Head of caudate nucleus (tissue), 42 donors: ENCODE results near the gene LTBP1.

ENCODE experiments used
- DNase-seq, 42 donors: peaks; one replicate each; pipeline versions ENCODE4 v3.0.0 to v3.0.0-alpha.2; 2020 to 2021; ENCODE audit warnings: mixed read lengths in 7 of 42
- intact Hi-C: fragments of 100-400 bp; cut with DNase I; formaldehyde crosslinking; loops from one replicate; pipeline ENCODE4 v1.15.0; 2022

The LTBP1 gene

DNA sequence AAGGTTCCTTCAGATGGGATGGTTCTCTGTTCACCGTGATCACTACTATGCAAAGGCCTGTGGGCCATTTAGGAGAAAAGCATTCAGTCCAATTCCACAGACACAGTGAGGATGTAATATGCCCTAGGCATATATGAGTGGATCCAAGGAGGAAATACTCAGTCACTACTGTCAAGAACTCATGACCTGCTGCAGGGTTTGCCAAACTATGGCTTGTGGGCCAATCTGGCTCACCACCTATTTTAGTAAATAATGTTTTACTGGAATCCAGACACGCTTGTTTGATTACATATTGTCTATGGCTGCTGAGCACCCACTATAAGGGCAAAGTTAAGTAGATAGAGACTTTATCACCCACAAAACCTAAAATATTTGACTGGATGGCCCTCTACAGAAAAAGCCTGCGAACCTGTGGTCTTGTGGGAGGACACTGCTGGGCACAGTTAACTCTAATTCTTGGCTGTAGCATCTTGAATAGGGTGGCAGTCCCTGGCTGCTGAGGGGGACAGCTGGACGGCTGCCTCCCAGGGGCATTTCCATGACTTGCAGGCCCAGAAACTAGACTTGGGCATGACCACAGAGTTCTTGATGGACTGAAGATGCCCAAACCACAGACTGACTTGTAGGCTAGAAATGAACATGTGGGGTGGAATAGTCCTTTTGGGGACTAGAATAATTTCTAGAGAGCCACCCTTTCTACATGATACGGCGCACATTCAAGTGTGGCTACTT lies 20.6 kb upstream of the LTBP1 start:
- peak in 3 of 42 donors; percentile 14 to 50 (median 26) for DNase-seq
- intact Hi-C loops, result no loop called here

DNA sequence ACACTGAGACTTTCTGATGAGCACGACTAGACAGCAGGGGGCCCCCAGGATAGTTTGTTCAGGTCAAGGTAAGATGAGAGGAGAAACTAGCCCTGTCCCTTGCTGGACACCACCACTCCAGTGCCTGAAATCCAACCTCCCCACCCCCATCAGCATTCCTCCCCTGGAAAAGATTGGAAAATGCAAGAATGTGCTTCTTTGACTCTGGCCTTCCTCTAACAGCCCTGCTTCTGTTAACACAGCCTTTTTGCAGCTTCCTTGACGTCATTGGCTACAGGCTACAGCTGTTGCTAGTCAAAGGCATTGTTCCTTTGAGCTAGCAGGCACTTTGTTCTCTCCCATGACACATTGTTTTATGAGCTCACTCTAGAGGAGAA lies 20.1 kb upstream of the LTBP1 start:
- DNase-seq, result peak in 32 of 42 donors; percentile 12 to 78 (median 44)
- intact Hi-C loops, result no loop called here

DNA sequence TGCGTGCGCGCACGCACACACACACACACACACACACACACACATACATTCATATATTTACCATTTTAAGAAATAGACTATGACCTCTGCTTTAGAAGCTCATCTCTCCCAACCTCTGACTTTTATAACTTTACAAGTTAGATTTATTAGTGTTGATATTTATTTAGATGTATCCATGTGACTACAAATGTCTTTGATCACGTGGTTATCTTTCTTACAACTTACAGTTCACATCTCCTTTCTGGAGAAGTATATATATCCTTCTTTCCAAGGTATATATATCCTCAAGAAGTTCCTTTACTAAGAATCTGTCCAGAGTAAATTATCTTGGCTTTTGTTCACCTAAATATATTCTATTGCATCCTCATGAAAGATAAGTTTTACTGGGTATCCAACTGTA lies 16.3 kb upstream of the LTBP1 start:
- intact Hi-C loops, result no loop called here
- DNase-seq, result no peak

DNA sequence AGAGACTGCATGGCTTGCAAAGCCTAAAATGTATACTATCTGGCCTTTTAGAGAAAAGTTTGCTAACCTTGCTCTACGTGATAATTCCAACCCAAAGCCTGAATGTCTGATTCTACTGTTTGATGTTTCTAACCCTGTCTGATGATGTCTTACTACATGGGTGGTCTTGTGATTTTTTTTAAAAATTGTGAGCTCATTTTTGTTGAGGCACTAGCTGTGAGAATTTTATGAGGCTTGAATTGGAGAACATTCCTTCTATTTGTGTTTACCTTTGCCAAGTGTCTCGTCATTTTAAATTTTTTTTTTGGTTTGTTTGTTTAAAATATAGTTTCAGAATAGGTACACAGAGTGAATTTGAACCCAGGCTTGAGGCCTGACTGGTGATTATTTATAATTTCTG lies 15.2 kb upstream of the LTBP1 start:
- intact Hi-C loops, result no loop called here
- no peak for DNase-seq

DNA sequence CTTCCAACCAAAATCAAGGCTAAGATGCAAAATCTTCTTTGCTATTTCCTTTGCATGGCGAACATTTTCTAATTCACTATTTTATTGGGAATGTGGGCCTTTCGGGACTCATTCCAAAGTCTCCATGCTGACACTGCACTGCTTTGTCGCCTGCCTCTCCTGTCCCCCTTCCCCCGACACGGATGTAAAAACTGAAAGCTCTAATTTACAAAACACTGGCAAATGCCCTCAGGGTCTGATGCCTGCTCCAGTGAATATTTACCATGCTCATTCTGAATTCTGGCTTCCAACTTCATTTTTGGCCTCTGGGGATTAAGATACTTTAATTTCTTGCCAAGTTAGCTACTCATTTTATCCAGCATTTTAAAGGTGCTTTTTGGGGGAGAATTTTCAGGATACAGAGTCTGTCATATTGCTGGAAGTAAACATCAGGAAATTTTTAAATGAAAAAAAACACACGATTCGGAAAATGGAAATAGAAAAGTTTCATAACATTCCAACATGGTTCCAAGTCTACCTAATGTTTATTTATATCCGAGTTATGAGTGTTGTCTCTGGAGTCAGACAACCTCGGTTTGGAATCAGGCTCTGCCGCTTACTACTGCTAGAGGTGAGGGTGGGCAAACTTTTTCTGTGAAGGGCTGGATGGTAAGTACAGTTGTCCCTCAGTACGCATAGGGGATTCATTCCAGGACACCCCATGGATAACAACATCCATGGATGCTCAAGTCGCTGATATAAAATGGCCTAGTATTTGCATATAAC lies 14.6 kb upstream of the LTBP1 start:
- no peak for DNase-seq
- intact Hi-C loops, result no loop called here

DNA sequence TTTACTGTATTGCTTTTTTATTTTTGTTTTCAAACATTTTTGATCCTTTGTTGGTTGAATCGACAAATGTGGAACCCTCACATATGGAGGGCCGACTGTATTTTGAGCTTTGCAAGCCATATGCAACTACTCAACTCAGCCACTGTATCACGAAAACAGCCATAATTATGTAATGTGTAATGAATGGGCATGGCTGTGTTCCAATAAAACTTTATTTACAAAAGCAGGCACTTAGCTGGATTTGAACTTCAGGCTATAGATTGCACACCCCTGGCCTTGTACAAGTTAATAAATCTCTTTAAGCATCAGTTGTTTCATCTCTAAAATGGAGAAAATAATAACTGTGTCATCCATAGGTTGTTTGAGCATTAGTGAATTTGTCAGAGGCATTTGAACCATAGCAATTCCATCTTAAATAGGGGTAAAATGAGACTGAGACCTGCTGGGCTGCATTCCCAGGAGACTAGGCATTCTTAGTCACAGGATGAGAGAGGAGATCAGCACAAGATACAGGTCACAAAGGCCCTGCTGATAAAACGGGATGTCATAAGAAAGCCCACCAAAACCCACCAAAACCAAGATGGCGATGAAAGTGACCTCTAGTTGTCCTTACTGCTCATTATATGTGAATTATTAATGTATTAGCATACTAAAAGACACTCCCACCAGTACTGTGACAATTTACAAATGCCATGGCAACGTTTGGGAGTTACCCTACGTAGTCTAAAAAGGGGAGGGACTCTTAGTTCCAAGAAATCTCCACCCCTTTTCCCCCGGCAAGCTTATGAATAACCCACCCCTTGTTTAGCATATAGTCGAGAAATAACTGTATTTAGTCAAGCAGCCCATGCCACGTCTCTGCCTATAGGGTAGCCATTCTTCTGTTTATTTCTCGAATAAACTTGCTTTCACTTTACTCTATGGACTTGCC lies 13.7 kb upstream of the LTBP1 start:
- intact Hi-C loops, result no loop called here
- no peak for DNase-seq

DNA sequence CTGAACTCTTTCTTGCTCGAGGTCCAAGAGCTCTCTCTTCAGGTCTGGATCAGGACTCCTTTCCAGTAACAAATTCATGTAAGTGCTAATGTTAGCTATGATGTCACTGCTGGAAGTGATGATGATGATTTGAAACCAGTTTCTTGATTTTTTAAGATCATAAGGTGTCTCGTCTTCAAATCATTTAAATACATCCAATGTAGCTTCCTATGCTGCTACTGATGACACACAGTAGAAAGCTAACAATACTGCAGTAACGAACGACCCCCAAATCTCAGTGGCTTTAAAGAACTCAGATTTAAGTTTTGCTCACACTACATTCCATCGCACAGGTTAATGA lies 13.0 kb upstream of the LTBP1 start:
- no peak for DNase-seq
- intact Hi-C loops, result no loop called here

DNA sequence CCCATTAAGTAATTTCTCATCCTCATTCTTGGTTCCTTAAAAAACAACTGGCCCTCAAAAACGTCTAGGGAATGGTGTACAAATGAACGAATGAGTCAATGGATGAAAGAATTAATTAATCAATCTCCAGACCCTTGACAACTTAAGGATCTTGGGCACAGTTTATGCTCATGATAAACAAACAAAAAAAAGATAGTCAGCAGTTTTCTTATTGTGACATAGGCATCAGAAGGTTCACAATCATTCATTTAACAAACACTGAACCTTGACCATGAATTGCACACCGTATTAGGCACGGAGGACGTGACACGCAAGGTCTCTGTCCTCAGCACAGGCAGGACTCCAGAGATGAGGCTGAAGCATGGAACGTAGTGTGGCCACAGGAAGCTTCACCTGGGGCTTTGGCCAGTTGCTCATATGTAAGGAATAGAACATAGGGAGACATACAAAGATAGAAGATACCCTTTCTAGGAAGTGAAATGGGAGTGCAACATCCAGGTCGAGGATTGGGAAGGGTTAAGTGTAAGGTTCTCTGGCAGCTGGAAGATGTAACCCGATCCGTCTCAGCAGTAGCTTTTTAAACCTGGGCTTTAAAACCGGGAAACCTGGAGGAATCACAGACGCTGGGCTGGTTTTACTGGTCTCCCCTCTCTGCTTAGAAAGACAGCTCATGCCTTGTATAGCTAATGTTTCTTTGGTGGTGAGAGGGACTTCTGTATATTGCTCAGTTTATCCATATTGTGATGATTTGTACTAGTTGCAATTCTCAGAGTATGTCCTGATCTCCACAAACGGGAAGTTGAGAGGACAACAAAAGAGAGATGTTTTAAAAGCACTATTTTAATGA lies 8.9 kb upstream of the LTBP1 start:
- intact Hi-C loops, result no loop called here
- no peak for DNase-seq

DNA sequence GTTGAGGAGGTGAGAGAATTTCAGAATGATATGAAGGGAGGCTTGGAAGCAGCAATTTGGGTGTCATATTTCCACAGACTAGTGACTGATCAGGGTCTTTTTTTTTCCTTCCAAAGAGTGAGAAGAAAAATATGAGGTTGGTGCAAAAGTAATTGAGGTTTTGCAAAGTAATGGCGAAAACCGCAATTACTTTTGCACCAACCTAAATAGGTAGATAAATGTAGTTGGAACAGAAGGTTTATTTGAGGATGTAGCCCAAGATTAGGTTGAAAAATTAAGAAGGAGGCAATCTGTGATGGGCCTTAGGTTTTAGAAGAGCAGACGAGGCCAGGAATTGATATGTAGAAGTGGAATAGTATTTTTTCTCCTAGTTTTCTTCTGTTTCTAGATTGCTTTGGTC lies 7.8 kb upstream of the LTBP1 start:
- DNase-seq, result no peak
- intact Hi-C loops, result no loop called here

DNA sequence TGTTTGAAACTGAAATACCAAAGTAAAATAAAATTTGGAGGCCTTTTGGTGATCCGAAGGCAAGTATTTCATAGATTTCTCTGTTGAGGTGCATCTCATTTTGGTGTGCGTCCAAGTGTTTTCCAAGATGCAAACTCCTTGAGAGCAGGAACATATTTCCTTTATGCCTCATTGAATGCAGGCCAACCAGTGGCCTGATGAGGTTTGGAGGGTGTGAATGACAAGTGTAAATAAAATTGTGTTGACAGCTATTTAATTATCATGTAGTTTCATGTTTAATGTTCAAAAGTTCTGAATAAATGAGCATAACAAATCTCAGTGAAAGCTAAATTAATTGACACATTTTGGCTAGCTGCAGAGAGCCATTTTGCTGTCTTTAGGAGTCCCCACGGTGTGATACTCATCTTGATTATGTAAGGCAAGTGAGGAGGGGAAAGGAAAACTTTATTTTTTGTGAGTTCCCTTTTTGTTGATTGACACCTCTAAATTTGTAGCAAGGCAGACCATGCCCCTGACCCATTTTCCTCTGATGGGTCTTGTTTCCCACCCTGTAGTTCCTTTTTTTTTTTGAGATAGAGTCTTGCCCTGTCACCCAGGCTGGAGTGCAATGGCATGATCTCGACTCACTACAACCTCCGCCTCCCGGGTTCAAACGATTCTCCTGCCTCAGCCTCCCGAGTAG lies 6.3 kb upstream of the LTBP1 start:
- no peak for DNase-seq
- intact Hi-C loops, result loop anchor here (10.0 kb wide), 1 partner anchor 84 kb away; no protein-coding TSS in a partner anchor

DNA sequence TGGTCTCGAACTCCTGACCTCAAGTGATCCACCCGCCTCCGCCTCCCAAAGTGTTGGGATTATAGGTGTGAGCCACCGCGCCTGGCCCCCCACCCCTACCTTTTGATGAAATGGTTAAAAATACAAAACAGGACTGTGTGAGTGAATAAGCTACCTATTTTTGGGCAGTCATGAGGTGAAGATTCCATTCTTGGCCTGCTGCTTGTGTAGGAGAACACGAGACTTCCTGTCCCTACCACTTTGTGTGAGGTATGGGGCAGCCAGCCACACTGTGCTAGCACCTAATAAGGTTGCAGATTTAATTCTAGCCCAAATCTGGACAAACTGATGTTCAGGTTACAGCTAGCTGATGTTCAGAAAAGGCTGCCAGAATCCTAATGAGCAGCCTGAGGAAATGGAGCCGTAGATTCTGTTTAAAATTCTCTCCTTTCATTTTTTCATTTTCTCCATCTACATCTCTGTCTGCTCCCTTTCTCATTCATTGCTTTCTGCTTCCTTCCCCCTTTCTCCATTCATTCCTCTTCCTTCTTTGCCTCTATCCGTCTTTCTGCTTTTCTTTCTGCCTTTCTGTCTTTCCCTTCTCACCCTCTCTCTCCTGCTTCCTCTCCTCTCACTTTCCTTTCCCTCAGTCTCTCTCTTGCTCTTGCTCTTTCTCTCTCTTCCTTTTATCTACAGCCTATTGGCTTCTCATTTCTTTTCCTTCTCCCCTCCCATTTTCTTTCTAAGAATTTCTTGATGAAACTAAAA lies 4.6 kb upstream of the LTBP1 start:
- no peak for DNase-seq
- intact Hi-C loops, result loop anchor here (10.0 kb wide), 1 partner anchor 83 kb away; no protein-coding TSS in a partner anchor

DNA sequence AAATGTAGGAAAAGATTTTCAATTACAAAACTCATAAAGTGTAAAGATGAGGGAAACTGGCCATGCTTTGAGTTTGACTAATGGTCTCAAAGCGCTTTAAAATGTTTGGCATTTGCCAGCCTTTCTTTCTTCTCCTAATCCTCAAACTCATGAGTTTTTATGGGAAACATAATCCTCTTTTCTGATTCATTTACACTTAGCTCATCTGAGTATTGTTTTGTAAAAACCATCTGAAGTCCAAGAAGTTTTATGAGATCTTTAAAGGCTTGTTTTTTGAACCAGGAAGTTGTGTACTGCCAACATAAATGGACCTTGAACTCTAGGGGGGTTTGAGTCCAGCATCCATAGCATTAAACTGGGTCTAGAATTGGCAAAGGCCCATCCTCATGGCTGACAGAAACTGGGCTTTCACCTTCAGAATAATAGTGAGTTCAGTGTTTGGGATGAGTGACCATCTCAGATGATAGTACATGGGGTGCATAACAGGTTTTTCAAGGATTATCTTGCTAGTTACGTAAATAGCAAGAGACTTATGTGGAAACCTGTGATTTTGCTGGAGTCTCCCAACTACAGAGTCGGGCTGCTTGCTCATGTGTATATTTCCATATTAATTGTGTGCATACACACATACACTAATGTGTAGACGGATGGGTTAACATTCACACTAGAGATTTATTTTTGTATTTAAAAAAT lies 3.8 kb upstream of the LTBP1 start:
- intact Hi-C loops, result loop anchor here (10.0 kb wide), 1 partner anchor 82 kb away; no protein-coding TSS in a partner anchor
- DNase-seq, result no peak

DNA sequence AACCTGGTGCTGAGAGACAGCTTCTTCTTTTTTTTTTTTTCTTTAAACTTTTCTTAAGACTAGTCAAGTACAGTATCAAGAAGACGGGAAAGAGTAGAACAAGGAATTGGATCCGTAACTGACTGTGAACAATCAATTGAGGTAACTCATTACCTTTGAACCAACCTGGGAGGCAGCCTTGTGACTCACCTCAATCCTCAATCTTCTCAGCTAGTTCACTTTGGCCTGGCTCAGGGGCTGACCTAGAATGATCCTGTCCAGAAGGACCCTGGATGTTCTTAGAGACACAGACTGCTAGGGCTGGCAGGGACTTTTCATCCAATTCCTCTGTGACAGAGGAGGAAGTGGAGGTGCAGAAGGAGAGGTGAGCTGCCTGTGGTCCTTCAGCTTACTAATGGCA lies 1.5 kb upstream of the LTBP1 start:
- intact Hi-C loops, result loop anchor here (5.0 to 10.0 kb wide), 2 partner anchors 80 to 173 kb away; no protein-coding TSS in a partner anchor
- DNase-seq, result no peak

DNA sequence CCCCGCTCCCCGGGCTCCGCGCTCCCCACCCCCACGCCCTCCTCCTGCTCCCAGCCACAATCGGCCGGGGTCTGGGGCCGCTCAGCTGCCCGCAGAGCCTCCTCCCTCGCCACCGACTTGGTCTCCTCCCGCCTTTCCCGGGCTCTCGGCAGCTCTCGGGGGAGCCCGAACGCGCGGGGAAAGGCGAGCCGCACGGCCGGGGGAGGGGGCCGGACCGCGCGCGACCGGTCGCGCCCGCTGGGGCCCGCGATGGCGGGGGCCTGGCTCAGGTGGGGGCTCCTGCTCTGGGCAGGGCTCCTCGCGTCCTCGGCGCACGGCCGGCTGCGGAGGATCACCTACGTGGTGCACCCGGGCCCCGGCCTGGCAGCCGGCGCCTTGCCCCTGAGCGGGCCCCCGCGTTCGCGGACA lies 327 bp downstream of the LTBP1 start:
- intact Hi-C loops, result loop anchor here (5.0 to 10.0 kb wide), 2 partner anchors 78 to 175 kb away; no protein-coding TSS in a partner anchor
- DNase-seq, result peak in 11 of 42 donors; percentile 7 to 36 (median 15)

DNA sequence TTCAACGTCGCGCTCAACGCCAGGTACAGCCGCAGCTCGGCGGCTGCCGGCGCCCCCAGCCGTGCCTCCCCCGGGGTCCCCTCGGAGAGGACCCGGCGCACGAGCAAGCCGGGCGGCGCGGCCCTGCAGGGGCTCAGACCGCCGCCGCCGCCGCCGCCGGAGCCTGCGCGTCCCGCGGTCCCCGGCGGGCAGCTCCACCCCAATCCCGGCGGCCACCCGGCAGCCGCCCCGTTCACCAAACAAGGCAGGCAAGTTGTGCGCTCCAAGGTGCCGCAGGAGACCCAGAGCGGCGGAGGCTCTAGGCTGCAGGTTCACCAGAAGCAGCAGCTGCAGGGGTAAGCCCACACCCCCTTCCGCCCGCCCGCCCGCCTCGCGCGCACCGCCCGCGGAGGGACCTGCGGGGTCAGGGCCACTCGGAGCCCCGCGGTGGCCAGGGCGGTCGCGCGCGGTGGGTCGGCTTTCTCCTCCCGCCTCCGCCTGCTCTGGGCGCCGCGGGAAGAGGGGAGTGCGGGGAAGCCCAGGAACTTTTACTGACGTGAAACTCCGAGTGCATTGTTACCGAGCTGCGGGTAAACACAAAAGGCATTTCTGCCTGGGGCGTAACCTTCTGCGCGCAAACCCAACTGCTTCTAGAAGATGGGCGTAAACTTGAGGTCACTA lies 861 bp downstream of the LTBP1 start:
- intact Hi-C loops, result loop anchor here (5.0 to 10.0 kb wide), 2 partner anchors 77 to 175 kb away; no protein-coding TSS in a partner anchor
- peak in 20 of 42 donors; percentile 5 to 61 (median 21) for DNase-seq

DNA sequence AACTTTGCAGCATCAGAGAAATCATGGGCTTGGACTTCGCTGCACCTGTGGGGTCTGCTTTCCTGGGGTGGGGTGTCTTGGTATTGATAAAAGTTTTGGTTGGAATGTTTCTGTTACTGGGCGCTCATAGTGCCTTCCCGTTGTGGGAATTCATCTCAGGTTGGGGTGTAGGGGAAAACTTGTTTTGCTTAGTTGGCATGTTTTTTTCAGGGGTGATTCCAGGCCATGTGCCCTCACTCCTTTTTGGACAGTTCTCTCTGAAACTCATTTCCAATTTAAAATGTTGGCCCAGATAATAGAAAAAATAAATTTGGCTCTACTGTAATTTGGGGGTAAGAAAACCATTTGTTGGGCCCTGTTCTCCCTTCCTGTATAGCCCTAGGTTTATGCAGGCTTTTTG lies 1.5 kb downstream of the LTBP1 start:
- no peak for DNase-seq
- intact Hi-C loops, result loop anchor here (5.0 to 10.0 kb wide), 2 partner anchors 77 to 176 kb away; no protein-coding TSS in a partner anchor
